ENCODE measurements around the gene ASTN2.
A peak's percentile ranks its signal among the peaks of the same experiment; 100 is the strongest.

Gene ASTN2

DNA sequence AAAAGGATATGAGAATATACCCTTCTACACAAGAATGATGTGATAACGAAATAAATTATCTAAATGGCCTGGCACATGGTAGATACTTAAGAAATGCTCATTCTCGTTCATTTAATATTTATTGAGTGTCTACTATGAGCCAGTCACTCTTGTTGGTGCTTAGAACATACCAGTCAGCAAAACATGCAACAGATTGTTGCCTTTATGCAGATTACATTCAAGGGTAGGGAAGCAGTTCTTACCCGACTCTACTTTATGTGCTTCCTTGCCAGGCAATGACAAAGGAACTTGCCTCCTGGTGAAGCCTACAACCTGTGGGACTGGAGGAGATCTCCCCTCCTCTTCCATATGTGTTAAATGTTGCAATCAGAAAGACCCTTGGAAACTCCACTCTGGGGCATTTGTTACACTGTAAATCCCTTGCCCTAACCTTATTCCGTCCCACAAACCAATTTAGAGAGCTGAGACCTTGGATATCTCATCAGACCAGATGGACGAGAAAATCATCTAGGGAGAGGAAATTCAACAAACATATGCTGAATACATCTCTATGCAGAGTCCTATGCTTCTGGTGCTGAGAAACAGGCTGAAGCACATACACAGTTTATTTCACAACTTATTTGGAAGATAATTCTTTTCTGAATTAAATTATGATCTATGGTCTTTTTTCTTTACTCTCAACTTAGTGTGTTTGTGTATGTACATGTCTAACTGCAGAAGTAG is 855.9 kb downstream of the ASTN2 start:
- no peak for DNase-seq (ENCODE audit: low spot score)

DNA sequence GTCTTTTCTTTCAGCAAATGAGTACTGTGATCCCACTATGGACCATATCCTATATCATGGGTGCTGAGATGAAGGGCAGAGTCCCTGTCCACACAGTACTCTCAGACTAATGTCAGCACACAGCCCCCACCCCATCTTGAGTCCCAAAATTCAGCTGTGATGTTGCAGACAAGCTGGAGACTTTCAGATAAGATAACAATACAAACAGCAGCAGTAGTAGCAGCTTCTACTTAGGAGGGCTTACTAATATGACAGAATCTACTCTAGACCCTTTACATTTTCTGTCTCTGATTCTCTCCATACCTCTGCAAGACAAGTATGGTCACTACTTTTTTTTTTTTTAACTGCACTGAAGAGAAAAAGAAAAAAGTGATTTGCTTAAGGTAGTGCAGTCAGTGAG is 856.8 kb downstream of the ASTN2 start:
- DNase-seq (ENCODE audit: low spot score): no peak

DNA sequence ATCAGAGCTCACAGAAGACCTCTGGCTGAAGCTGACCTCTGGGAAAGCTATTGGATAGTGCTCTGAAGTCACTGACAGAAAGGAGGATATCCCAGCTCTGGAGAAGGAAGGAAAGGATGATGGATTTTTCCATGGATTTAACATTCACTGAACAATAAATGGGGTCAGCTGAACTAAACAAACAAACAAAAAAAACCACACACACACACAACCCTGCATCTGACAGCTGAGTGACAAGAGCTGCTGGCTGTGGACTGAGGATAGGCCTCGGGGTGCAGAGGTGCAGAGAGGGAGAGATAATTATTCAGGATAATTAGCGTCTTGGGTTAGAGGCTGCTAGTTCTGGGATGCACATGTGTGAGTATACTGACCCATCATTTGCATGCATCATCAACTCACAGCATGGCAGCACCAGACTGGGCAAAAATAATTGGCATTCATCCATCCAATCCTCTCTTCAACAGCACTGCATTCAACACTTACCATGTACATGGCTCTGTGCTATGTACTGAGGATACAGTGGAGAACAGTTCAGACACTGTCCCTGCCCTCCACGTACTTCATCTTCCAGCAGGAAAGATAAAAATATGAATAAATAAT is 859.2 kb downstream of the ASTN2 start:
- DNase-seq (ENCODE audit: low spot score): no peak

DNA sequence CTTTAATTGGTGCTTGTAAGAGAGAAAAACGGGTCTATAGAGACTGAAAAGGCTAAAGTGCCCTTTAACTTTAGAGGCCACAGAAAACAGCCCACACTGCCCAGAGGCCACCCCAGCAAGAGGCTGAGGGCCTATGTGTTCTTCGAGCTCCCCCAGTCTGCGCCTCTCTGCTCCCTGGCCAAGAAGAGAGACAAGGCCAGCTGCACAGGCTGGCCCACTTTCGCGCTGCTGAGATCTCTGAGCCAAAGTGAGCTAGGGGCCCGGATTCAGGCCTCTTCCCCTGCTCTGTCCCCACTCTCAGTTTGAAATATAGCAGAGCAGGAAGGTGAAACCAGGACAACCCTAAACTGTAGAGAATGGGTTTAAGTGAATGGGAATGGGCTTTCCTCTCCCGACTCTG is 859.7 kb downstream of the ASTN2 start:
- DNase-seq (ENCODE audit: low spot score): no peak

DNA sequence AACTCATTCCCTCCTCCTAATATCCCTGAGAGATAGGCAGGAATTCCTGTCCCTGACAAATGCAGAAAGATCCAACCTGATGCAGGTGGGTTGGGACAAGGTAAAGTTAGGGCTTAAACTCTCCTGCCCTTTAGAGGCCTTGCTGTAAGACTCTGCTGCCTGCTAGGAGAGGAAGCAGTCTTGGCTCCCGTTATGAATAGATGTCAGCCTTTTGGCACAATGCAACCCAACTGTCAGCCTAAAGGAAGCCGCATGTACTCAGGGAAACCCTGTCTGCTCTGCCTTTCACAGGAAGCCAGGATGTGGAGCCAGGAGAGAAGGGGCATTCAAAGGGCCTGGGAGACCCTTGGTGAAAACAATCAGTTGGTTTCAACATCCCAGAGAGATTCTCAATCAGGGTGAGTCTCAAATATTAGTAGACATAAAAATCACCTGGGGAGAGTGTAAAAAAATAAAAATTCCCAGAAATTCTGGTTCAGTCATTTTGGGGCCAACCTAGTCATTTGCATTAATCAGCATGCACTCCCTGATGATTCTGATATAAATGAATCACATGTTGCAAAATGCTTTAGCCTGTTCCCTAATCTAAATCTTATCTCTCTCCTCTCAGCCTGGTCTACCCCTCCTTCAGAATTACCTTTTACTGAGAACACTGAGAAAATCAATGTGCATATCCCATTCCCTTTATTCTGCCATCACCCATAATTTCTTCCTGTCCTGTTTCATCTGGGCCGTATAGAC is 864.0 kb downstream of the ASTN2 start:
- DNase-seq (ENCODE audit: low spot score): peak; percentile 36

DNA sequence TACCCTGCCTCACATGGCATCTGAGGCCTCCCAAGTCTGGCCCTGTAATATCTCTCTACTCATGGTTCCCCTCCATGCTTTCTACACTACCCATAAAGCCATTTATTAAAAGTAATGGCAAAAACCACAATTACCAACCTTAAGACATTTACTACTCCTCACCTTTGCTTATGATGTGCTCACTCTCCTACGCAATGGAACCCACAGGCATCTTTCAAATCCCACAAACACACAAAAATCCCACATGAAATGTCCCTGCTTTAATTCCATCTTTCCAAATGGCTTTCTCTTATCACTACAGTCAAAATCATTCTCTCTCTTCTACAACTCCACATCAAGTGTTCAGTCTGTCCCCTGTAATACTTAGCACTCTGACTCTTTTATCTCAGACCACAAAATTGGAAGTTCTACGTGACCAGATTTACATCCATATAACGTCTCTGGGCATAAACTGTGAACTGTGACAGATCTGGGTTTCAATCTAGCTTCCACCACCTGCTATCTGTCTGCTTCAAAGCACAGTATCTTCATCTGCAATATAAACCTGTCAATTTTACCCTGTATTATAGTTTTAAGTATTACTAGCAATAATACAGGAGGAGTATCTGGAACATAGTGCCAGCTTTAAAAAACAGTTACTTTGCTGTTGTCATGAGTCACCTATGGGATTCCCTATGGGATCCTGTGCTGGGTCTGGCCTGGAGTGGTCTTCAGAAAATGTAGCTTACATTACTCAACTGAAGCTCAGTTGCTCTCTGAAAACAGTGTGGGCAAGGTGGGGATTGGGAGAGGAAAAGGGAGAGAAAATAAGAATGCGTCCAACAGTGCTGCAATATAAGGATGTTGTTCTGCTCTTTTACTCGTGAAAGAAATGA is 864.8 kb downstream of the ASTN2 start:
- DNase-seq (ENCODE audit: low spot score): no peak

DNA sequence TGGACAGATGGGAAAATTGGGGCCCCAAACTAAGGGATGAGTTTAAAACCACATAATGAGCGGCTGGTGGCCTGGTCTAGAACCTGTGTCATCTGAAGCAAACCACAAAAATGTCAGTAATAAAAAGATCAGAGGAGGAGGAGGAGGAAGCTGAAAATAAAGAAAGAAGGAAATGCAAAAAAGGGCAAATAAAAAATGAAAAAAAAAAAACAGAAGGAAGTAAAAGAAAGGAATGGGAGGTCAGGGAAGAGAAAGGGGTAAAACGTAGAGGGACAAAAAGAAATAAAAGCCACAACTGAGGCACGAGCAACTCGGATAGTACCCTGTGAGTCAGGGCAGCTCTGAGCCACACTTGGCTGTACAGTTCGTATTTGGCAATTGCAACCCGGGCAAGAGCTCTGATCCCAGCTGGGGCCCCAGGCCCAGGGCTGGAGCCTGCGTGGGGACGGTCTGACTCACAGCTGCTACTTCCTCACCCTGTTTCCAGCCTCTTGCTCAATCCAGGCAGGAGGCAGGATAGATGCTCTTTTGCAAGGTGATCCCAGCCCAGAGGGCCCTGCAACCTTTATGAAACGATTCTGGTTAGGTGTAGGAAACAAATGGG is 865.7 kb downstream of the ASTN2 start:
- DNase-seq (ENCODE audit: low spot score): peak; percentile 96

DNA sequence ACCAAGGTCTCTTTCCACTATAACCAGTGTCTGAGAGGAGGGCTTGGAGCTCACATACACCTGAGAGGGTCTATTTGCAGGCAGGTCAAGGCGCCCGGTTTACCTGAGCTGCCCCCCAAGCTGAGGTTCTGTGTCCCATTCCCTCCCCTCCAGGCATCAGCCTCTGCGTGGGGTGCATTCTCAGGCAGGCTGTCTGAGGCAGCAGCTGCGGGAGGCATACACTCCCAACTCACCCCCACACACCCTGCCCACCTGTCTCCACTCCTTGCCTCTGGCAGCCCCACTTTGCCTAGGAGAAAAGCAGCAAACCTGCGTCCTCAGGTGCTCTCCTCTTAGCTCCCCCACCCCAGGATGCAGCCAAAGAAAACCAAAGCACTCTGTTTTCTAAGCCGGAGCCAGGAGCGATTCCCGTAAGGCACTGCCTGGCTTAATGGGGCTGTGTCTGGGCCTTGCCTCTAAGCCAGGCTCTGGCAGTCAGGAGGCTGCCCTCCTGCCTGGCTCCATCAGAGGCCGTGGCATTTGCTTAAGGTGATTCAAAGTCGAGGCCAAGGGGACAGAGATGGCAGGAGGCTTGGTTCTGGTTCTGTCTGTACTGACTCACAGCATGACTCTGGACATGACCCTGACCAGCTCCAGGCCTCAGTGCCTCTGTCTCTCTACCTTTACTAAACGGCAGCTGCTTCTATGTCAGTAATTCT is 867.0 kb downstream of the ASTN2 start:
- DNase-seq (ENCODE audit: low spot score): no peak

DNA sequence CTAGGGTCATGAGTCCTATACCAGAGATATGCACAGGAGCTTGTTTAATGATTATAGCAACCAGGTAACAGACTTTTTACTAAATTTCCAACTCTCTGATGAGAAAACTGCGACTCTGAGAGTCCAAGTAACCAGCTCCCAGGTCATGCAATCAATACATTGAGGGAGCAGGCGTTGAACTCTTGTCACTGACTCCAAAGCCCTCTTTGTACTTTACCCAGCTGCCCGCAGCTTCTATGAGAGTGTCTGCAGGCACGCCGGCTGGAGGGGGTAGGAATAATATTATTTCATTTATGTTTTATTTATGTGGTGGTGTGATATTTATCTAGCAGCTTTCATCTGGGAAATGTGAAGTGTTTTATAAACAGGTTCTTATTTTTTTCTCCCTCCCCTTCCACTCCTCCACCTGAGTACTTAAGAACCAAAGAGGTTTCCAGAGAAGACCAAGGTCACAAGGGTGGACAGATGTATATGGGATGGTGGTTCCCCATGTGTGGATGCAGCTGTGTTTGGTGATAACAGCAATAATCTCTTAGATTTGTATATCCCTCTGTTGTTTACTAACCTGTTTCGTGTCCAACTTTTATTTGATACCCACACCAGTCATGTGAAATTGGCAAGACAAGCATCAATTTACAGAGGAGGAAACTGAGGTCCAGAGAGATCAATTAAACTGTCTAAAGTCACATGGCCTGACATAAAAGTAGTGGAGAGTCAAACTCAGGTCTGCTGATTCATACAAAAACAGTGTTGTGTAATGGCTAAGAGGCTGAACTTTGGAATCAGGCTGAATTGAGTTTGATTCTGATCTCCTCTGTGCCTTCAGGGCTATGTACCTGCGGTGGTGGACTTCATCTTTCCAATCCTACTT is 867.9 kb downstream of the ASTN2 start:
- peak; percentile 44 for DNase-seq (ENCODE audit: low spot score)

DNA sequence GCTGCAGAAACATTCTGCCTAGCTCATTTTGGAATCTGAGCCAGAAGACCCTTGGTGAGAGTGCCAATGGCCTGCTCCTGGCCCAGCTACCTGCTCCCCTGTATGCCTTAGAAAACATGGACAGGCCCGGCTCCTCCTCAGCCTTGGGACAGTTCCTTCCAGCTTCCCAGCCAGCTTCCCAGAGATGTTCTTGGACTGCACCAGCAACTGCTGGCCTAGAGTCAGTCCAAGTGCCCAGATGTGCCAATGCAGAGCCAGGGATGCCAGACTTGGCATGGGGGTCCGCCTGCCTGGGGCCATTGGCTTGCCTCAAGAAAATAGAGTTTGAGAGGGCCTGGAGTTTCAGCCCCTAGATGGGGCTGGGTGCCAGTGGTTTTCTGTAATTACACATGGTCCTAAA is 870.0 kb downstream of the ASTN2 start:
- DNase-seq (ENCODE audit: low spot score): no peak

DNA sequence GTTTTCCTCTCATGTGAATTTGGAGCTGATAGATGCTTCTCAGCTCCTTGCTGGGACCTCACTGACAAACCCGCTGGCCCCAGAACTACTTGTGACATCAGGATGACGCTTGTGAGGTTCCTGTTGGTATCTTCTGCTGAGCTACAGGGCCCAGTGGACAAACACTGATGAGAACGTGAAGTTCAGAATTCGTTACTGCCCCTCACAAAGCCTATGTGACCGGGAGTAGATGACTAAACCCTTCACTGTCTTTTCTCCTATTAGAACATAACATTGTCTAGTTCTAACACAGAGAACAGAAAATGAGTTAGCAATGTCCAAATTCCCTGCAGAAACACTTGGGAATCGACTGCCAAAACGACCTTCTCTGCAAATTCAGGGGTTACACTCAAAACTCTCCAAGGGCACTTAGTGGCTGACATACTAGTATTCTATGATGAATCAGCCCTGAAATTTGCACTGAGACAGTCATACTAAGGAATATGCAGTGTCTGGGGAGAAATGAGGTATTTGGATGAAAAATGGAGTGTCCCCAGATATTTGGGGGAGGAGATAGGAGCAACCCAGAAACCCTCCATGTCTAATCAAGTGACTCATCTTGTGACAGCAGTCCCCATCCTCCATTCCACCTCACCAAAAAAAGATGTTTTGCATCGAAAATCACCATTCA is 871.0 kb downstream of the ASTN2 start:
- DNase-seq (ENCODE audit: low spot score): peak; percentile 79

DNA sequence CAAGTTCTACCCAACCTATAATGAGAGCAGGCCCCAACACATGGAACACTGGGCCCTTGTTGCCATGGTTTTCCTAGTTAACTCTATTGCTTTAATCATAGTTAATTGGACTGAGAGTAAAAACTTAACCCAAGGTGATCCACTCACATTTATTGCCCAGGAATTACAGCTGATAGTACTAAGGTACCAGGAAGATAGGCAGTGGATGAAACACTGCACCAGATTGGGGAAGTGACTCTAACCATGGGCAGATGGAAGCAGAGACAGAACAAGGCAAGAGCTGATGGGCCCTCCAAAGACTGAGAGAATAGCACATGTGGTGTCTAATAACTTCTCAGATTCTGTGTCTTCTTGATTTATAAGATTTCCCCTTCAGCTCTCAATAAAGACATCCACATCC is 873.5 kb downstream of the ASTN2 start:
- DNase-seq (ENCODE audit: low spot score): no peak

DNA sequence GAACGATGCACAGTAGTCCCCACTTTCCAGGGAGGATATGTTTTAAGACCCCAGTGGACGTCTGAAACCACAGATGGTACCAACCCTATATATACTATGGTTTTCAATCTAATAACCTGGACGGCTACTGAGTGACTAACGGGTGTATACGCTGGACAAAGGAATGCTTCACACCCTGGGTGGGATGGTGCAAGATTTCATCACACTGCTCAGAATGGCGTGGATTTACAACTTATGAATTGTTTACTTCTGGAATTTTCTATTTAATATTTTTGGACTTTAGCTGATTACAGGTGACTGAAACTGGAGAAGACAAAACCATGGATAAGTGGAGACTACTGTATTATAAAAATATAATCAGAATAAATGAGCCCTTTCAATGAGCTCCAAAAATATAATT is 875.3 kb downstream of the ASTN2 start:
- no peak for DNase-seq (ENCODE audit: low spot score)

DNA sequence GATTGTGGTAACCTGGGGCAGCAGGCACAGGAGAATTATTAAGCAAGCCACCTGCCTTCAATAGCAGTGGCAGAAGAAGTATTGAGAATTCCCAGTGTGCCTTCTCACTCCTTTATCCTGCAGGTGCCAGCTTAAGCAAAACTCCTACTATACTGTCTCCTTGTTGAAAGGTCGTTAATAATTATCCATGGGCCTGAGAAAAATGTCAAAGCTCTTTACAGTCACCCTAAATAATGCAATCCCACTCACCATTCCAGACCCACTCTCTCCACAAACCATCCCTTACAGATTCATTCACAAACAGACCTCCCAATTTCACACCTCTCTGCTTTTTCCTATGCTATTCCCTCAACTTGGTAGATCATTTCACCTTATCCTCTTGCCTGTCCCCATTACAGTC is 889.2 kb downstream of the ASTN2 start:
- no peak for DNase-seq (ENCODE audit: low spot score)

DNA sequence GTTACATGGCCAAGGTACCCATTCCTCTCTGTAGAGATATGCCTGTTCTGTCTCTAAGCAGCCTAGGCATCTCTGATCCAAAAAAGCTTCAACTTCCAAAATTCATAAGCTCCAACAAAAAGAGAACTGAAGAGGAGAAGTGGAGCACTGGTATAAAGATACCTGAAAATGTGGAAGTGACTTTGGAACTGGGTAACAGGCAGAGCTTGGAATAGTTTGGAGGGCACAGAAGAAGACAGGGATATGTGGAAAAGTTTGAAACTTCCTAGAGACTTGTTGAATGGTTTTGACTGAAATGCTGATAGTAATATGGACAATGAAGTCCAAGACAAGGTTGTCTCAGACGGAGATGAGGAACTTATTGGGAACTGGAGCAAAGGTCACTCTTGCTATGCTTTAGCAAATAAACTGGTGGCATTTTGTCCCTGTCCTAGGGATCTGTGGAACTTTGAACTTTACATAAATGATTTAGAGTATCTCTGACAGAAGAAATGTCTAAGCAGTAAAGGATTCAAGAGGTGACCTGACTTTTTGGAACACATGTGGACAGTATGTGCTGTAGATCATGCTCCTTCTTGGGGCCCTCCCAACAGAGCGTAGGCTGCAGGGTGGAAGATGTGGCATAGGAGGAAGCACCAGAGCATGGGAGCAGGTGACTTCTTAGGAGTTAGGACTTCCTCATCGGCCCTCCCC is 889.9 kb downstream of the ASTN2 start:
- DNase-seq (ENCODE audit: low spot score): no peak

DNA sequence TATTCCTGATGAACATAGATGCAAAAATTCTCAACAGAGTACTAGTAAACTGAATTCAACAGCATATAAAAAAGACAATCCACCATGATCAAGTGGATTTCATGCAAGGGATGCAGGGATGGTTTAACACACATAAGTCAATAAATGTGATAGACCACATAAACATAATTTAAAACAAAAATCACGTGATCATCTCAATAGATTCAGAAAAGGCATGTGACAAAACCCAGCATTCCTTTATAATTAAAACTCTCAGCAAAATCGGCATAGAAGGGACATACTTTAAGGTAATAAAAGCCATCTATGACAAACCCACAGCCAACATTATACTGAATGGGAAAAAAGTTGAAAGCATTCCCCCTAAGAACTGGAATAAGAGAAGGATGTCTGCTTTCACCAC is 894.6 kb downstream of the ASTN2 start:
- no peak for DNase-seq (ENCODE audit: low spot score)

DNA sequence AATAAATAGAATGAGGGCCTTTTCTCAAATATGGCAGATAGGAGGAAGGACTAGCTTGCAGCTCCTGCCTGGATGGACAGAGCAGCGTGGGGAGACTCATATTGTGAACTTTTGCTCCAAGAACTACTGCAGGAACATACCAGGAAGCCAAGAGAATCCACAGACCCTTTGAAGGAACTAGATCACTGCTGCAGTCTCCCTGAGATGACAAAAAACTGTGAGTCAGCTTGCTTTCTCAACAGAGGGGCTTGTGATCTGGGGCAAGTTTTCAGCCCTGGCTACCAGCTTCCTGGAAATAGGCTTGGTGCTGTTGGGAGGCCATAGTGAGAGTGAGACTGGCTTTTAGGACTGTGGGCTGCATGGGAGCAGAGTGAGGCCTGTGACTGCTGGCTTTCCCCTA is 898.4 kb downstream of the ASTN2 start:
- DNase-seq (ENCODE audit: low spot score): no peak

DNA sequence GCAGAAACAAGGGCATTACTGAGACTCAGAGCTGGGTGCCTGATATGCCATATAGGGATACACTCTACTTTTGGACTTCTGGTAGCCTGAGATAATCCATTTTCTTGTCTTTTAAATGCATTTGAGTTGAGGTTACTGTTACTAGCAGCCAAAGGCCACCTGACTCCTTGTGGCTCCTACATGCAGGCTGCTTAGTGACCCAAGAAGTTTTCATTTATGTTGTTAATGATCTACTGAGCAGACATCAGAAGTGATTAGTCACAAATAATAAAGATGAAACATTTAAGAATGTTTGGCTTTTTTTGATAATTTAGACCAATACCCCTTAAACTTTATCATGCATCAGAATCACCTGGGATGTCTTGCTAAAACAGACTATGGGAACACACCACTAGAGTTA is 899.3 kb downstream of the ASTN2 start:
- DNase-seq (ENCODE audit: low spot score): no peak

DNA sequence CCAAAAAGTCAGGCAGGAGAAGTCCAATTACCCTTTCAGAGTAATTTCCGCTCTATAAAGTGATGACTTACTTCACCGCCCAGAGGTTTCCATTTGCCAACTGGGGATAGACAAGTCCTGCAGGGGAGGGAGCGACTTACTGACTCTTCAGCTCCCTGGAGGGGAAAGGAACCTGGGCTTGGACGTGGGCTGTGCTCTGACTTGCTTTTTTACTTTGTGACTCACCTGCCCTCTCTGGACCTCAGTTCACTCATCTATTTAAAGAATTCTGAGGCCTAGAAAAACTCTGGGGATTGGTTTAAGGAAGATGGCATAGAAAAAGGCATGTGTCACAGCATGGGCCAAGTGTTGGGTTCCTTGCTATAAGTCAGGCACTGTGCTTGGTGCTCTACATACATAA is 908.2 kb downstream of the ASTN2 start:
- DNase-seq (ENCODE audit: low spot score): no peak
